Endothelial cell of umbilical vein (primary cell): ENCODE data around the gene PI4KA.

ENCODE experiments used
- CTCF ChIP-seq, 2 donors: IDR thresholded peaks; 1 replicate in 1 of 2; 2 replicates in 1 of 2; pipeline ENCODE4 v1.5.1; 2011; ENCODE audit warnings: low read length in 2 of 2, mild to moderate bottlenecking in 2 of 2, moderate library complexity in 2 of 2, control low read depth in 1 of 2, inconsistent platforms in 1 of 2, low read depth in 1 of 2; ENCODE audit not compliant: insufficient read depth in 1 of 2; ENCODE audit errors: extremely low read depth in 1 of 2
- EZH2 ChIP-seq: IDR thresholded peaks from 2 replicates; pipeline ENCODE4 v1.6.1; 2012; ENCODE audit warnings: borderline replicate concordance, low read depth, mild to moderate bottlenecking, moderate library complexity, low read length, inconsistent platforms; ENCODE audit not compliant: severe bottlenecking
- FOS ChIP-seq: IDR thresholded peaks from 2 replicates; pipeline ENCODE4 v1.6.1; 2011; ENCODE audit warnings: mild to moderate bottlenecking, low read length, moderate library complexity, borderline replicate concordance; ENCODE audit not compliant: insufficient read depth
- JUN ChIP-seq: IDR thresholded peaks from 2 replicates; pipeline ENCODE4 v1.6.1; 2011; ENCODE audit warnings: borderline replicate concordance, low read depth; ENCODE audit not compliant: insufficient read length, insufficient read depth
- MYC ChIP-seq: IDR thresholded peaks from one replicate; pipeline ENCODE4 v1.6.1; 2011; ENCODE audit warnings: mild to moderate bottlenecking, low read depth, low read length
- POLR2A ChIP-seq: IDR thresholded peaks from 2 replicates; pipeline ENCODE4 v1.6.1; 2012; ENCODE audit warnings: low read depth, mild to moderate bottlenecking, control low read depth, low read length
- POLR2AphosphoS5 ChIP-seq: IDR thresholded peaks from 2 replicates; pipeline ENCODE4 v1.6.1; 2012; ENCODE audit warnings: low read depth, mild to moderate bottlenecking, control low read depth, low read length, moderate library complexity; ENCODE audit not compliant: insufficient read depth

DNA sequence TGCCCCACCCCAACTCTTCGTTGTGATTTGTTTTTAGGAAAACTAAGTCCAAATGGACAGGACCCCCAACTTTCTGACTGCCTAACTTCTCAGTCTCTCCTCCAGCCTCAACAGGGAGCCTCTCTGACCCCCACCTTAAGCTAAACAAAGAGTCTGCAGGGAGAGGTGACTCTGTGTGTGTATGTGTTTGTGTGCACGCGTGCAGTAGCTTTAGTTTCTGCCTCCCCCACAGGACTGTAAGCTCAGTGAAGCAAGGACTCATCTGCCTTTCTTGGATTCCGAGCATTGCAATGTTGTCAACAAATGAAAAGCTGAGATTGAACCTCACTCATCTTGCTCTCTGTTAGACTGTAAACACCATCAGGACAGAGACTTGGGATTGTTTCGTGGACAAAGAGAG, 8.1 kb upstream of the PI4KA start:
- no peak for TF ChIP-seq POLR2AphosphoS5
- no peak for TF ChIP-seq CTCF (IDR thresholded peaks at IDR 0.05; ENCODE audit: extremely low read depth in 1 of 2, insufficient read depth in 1 of 2, low read depth in 1 of 2, low read length in 2 of 2)
- TF ChIP-seq JUN: no peak
- TF ChIP-seq EZH2: no peak
- no peak for TF ChIP-seq MYC
- TF ChIP-seq POLR2A: no peak
- no peak for TF ChIP-seq FOS
